Measurements from ENCODE around the gene TIGD6. TPM values are rescaled to one million over a fixed set of nuclear protein-coding genes. Genes with fewer than 3 reads are reported as not detected.
A peak's percentile ranks its signal among the peaks of the same experiment; 100 is the strongest.

Gene TIGD6
- total RNA-seq, 1 experiment from 2014 or later: 3.8 TPM

DNA sequence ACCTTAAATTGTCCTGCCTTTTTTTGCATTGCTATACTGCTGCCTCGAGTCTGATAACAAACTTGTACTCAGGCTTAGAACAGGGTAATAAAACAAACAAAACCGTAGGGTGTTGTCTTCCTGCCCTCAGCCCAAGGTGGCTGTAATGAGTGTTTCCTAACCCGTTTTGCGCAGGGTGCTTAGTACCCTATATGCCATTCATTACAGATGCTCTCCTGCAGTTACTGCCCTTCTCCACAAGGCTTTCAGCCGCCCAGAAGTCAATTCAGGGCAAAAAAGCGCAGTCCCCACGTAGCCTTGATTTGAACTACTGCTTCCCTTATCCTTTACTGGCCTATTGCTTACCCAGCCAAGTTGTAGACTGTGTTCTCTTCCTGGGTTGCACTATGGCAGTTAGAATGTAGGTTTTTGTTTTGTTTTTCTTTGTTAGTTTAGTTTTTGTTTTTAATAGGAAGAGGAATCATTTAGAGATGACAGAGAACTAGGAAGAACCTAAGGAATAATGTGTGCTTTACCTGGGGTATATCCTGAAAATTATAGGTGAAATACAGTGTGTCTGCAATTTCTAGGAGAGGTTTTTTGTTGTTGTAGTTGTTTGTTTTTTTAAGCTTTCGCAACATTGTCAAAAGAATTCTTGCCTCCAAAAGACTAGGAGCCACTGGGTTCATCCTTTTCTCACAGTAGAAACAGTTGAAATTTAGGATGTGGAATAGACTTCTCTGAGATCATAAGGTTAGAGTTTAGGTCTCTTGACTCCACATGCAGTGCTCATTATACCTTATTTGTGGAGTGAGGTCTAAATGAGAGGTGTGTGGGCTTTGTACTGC lies 1.4 kb upstream of the TIGD6 start:
- Histone ChIP-seq H3K9me3 (replicated peaks) (no peaks in the 10 kb centered on the region), H3K27ac (no peak overlapping the region), H3K27me3 (no peaks in the 10 kb centered on the region), H3K4me3 (peak overlapping the region; percentile 87), H3K4me1 (no peaks in the 10 kb centered on the region), H3K36me3 (peaks cover 18% of the 10 kb centered on the region)
- DNase-seq: peak; percentile 60 to 74

DNA sequence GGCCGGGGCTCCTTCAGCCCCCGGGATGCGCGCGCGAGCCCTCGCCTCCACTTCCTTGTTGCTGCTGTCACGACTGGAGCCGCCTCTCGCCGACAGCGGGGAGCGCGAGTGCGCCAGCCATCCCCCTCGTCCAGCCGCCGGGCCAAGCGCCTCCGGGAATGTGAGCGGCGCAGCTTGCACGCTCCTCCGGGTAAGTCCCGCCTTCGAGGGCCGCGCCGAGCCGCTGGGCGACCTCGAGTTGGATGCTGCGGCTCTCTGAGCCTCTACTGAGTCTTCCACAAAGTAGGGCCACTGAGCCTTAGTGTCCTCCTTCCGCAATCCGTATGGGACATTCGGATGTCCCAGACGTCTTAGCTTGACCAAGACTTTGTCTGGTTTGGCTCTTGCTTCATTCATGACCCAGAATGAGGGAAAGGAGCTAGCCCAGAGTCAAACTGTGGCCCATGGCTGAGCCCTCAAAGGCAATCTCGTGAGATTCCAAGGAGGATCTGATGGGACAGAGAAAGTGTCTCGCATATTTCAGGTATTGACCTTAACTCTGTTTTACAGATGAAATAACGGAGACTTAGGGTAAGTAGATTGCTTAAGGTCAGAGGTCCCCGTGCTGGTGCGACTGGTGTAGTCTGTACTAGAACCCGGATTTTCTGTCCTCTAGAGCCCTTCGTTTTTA lies 671 bp upstream of the TIGD6 start:
- Histone ChIP-seq H3K4me3 (peak overlapping the region; percentile 87), H3K4me1 (no peaks in the 10 kb centered on the region), H3K27ac (peak overlapping the region; percentile 73), H3K9me3 (replicated peaks) (no peaks in the 10 kb centered on the region), H3K27me3 (no peaks in the 10 kb centered on the region), H3K36me3 (peaks cover 13% of the 10 kb centered on the region)
- peak; percentile 23 to 34 for DNase-seq

DNA sequence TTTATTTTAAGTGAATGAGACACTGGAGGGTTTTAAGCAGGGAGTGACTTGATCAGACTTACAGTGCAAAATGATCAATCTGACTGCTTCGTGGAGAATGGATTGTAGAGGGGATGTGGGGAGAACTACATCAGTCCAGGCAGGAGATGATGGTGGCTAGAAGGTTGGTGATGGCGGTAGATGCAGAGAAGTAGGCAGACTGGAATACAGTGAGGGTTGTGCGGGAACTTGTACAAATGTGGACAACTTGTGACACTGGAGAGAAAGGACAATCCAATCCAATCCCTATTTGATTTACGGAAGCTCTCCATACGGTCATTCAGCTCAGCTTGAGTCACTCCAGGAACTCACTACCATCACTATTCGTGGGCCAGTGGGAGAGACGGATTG lies 593 bp downstream of the TIGD6 start:
- Histone ChIP-seq H3K36me3 (peaks cover 4% of the 10 kb centered on the region), H3K9me3 (replicated peaks) (no peaks in the 10 kb centered on the region), H3K27ac (peak overlapping the region; percentile 73), H3K27me3 (no peaks in the 10 kb centered on the region), H3K4me1 (no peaks in the 10 kb centered on the region), H3K4me3 (peak overlapping the region; percentile 87)
- no peak for DNase-seq

DNA sequence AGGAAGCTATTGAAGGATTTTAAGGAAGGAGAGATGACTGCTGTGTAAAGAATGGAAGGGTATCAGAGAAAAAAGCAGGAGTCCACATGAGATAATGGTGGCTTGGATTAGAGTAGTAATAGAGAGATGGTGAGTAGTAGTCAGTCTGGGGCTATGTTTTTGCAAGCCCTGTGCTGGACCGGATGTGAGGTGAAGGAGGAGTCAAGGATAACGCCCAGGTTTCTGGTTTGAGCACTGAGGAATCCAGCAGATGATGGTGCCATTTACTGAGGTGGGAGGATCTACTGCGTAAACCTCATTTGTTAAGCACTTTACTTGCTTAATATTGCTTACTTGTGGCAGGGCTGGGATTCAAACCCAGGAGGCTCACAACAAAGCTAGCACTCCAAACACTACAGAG lies 1.1 kb downstream of the TIGD6 start:
- Histone ChIP-seq H3K4me1 (no peaks in the 10 kb centered on the region), H3K4me3 (peak overlapping the region; percentile 87), H3K27me3 (no peaks in the 10 kb centered on the region), H3K36me3 (no peaks in the 10 kb centered on the region), H3K9me3 (replicated peaks) (no peaks in the 10 kb centered on the region), H3K27ac (no peak overlapping the region)
- DNase-seq: no peak

DNA sequence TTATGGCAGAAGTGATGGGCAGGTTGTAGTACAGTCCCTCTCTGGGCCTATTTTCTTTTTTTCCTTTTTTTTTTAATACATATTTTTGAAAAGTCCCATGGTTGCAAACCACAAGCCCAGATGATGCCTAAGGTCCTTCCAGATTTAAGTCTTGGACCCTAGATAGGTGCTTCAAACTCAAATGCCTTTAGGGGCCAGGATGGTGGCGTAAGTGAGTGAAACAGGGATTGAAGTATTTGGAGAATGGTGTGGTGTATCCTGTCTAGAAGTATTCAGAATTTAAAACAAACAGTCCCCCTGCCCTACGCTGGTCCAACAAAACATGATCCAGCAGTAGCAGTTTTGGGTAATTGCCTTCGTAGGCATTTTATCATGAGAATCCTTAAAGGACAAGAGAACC lies 2.2 kb downstream of the TIGD6 start:
- Histone ChIP-seq H3K4me3 (no peak overlapping the region), H3K4me1 (no peaks in the 10 kb centered on the region), H3K27me3 (no peaks in the 10 kb centered on the region), H3K36me3 (no peaks in the 10 kb centered on the region), H3K27ac (no peak overlapping the region), H3K9me3 (replicated peaks) (no peaks in the 10 kb centered on the region)
- no peak for DNase-seq

DNA sequence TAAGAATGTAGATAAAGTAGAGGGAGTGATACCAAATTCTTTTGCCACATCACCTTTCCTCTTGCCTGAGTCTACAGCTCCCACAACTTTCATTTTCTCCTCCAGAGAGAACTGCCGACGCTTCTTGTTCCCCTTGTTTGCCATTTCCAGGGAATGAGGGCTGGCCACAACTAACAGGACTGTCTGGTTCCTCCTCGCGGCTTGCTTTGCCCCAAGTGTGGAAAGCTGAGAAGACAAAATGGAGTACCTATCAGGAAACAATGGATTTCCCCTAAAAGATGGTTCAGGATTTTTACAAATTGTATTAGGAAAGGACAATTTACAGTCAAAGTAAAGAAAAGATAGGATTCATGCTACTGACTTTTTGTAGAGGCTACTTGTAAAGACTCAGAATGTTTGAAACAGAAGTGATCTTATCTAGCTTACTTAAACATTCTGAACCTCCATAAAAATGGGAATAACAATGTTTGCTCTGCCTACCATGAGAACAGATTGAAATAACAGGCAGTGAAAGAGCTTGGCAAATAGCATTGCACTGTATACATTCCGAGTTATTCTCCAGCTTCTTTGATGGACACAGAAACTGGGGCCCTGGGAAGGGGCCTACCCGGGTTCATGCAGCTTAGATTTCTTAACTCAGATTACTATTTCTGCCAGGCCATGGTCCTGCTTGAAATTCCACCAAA lies 4.1 kb downstream of the TIGD6 start:
- H3K36me3 ChIP-seq: no peaks in the 10 kb centered on the region
- H3K27me3 ChIP-seq: no peaks in the 10 kb centered on the region
- no peaks in the 10 kb centered on the region for H3K4me1 ChIP-seq
- DNase-seq: no peak
- no peaks in the 10 kb centered on the region for H3K9me3 ChIP-seq (replicated peaks)
- no peak overlapping the region for H3K27ac ChIP-seq
- H3K4me3 ChIP-seq: no peak overlapping the region

DNA sequence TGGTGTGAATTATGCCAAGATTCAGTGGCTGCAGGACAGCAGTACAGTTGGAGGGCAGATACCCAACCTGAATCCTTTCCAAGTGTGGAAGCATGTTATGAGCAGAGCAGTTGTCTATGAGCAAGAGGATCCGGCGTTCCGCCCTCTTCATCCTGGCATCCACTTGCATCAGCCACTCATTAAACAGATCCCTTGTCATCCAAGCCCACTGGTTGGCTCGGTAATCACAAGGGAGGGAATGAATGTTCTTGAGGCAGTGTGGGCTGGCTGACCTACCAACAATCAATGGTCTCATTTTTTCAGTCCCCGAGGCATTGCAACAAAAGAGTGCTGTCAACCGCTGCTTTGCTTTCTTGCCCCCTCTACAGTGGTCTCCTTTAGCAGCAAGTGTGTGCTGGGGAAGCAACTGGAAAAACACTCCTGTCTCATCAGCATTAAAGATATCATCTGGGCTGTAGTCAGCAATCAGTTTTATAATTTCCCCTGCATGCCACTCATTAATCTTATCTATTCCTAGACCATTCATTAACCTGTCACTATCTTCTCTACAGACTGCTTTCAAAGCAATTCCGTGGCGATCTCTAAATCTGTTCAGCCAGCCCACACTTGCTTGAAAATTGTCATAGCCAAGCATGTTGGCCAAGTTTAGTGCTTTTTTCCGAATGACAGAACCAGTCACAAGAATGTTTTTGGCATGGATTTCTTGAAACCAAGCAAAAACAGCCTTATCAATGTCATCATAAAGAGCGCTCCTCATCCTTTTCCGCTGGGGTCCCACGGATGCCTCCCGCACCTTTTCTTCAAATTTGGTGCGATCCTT lies 4.9 kb downstream of the TIGD6 start:
- Histone ChIP-seq H3K4me3 (no peak overlapping the region), H3K27me3 (no peaks in the 10 kb centered on the region), H3K4me1 (no peaks in the 10 kb centered on the region), H3K36me3 (no peaks in the 10 kb centered on the region), H3K27ac (no peak overlapping the region), H3K9me3 (replicated peaks) (no peaks in the 10 kb centered on the region)
- DNase-seq: no peak

DNA sequence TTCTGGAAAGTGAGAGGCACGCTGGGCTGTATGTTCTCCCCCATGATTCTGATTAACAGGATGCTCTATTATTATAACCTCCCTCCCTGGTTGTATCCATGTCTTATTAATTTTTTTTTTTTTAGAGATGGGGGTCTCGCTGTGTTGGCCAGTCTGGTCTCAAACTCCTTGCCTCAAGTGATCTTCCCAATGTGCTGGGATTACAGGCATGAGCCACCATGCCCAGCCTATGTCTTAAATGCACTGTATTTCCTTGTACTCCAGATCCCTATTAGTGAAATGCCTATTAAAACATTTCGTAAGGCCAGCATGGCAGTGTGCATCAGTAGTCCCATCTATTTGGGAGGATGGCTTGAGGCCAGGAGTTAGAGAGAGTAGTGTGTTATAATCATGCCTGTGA lies 7.0 kb downstream of the TIGD6 start:
- Histone ChIP-seq H3K4me1 (no peaks in the 10 kb centered on the region), H3K27ac (no peak overlapping the region), H3K27me3 (no peaks in the 10 kb centered on the region), H3K9me3 (replicated peaks) (no peaks in the 10 kb centered on the region), H3K36me3 (no peaks in the 10 kb centered on the region), H3K4me3 (no peak overlapping the region)
- DNase-seq: no peak

DNA sequence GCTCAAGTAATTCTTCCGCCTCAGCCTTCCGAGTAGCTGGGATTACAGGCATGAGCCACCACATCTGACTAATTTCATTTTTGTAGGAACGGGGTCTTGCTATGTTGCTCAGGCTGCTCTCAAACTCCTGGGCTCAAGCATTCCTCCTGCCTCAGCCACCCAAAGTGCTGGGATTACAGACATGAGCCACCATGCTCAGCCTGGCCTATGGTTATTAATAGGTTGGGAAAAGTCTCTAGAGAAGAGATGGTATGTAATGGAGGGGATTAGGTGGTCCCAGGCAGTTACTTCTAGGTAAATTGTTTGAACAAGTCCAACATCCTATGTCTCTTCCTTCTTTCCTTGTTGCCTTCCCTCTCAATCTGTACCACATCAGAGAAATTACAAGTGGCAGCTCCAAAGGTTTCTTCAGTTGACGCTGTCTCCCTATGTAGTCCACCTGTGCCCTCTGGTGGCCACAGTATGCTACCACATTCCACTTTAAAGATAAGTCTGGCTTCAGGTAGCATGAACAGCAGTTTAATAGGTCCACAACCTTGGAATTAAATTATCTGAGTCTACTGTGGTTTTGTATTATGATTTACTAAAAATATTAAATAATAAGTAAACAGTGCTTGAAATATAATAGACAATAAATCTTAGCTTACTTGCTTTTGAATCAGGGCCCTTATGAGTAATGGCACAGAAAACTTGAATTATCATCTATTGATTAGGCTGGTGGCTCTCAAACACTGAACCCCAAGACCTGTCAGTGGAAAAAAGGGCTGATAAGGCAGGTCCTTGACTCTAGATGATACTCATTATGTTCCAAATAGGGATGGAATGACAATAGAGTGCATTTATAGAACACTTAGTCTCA lies 9.7 kb downstream of the TIGD6 start:
- Histone ChIP-seq H3K27me3 (no peaks in the 10 kb centered on the region), H3K4me1 (no peaks in the 10 kb centered on the region), H3K27ac (no peak overlapping the region), H3K9me3 (replicated peaks) (no peaks in the 10 kb centered on the region), H3K4me3 (no peak overlapping the region), H3K36me3 (no peaks in the 10 kb centered on the region; the same call in 1 of the 2 replicates)
- peak; percentile 65 to 89 for DNase-seq

DNA sequence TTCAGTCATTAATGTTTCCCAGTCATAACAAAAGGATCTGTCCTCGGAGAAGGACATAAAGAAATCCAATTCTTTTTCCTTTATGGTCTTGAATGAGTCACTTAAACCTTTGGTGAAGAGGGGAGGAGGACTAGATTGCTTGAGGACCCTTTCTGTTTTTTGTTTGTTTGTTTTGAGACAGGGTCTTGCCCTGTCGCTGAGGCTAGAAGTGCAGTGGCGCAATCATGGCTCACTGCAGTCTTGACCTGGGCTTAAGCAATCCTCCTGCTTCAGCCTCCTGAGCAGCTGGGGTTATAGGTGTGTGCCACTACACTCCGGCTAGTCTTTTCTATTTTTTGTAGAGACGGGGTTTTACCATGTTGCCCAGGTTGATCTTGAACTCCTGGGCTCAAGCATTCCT lies 12.3 kb downstream of the TIGD6 start:
- H3K36me3 ChIP-seq: peaks cover 2% of the 10 kb centered on the region; the same call in 1 of the 2 replicates
- no peaks in the 10 kb centered on the region for H3K4me1 ChIP-seq
- no peak overlapping the region for H3K4me3 ChIP-seq
- H3K27ac ChIP-seq: no peak overlapping the region
- no peaks in the 10 kb centered on the region for H3K27me3 ChIP-seq
- DNase-seq: no peak
- H3K9me3 ChIP-seq (replicated peaks): no peaks in the 10 kb centered on the region

DNA sequence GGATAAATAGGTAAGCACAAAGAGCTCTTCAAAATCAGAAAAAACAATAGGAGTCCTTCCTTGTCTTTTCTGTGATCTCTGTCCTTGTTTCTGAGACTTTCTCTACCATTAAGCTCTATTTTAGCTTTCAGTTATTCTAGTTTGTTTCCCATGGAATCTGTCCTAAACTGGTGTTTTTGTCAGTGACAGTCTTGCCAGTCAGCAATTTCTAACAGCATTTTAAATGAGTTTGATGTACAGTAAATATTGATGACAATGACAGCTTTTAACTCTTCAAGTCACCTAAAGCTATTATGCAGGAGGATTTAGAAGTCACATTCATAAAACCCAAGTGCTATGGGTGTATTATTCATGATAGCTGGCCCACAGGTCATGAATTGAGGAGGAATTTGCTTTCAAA lies 17.9 kb downstream of the TIGD6 start:
- Histone ChIP-seq H3K9me3 (replicated peaks) (no peaks in the 10 kb centered on the region), H3K4me1 (no peaks in the 10 kb centered on the region), H3K4me3 (no peak overlapping the region), H3K27ac (no peak overlapping the region), H3K27me3 (no peaks in the 10 kb centered on the region), H3K36me3 (peaks cover 31% of the 10 kb centered on the region)
- DNase-seq: no peak

DNA sequence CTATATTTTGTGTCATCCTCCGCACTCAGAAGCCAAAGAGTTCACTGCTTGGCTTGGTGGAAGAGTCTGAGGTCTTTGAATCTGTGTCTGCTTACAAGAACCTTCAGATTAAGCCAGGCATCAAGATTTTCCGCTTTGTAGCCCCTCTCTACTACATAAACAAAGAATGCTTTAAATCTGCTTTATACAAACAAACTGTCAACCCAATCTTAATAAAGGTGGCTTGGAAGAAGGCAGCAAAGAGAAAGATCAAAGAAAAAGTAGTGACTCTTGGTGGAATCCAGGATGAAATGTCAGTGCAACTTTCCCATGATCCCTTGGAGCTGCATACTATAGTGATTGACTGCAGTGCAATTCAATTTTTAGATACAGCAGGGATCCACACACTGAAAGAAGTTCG lies 19.2 kb downstream of the TIGD6 start:
- no peak for DNase-seq
- Histone ChIP-seq H3K27ac (no peak overlapping the region), H3K9me3 (replicated peaks) (no peaks in the 10 kb centered on the region), H3K27me3 (no peaks in the 10 kb centered on the region), H3K36me3 (peaks cover 34% of the 10 kb centered on the region), H3K4me1 (no peaks in the 10 kb centered on the region), H3K4me3 (no peak overlapping the region)

DNA sequence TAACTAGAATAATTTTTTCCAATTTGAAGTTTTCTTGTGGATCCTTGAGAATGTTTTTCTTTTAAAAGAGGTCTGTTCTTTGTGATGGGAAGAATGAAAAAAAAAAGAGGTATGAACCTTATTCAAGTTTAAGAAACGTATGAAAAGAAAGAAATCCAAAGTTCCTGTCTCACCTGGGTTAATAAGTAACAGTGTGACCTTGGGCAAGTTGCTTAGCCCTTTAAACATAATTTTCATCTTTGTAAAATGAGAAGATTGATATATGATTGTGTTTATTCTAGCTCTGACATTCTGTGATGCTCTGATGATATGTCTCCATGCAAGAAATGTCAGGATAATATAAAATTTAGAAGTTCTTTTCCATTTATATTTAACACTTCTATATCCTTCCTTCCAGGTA lies 20.6 kb downstream of the TIGD6 start:
- no peaks in the 10 kb centered on the region for H3K4me1 ChIP-seq
- H3K27ac ChIP-seq: no peak overlapping the region
- H3K9me3 ChIP-seq (replicated peaks): no peaks in the 10 kb centered on the region
- DNase-seq: no peak
- H3K27me3 ChIP-seq: no peaks in the 10 kb centered on the region
- H3K36me3 ChIP-seq: peaks cover 34% of the 10 kb centered on the region
- H3K4me3 ChIP-seq: no peak overlapping the region

DNA sequence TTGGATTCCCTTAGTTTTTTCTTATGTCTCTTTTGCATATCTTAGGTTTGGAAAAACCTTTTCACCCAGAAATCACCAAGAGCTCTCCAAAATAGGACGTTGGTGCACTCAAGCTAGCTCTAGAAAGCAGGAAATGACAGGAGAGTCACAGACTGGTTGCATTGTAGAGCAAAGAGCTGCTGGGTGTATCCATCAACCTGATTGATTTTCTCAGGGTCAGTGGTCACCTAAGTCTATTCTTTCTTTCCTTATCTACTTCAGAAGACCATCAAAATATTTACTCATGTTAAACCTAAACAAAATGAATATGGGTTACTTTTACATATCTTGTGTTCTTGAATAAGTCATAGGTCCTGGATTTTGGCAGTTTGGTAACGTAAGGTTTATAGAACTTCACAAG lies 25.0 kb downstream of the TIGD6 start:
- DNase-seq: no peak
- H3K36me3 ChIP-seq: peaks cover 24% of the 10 kb centered on the region
- no peak overlapping the region for H3K4me3 ChIP-seq
- H3K9me3 ChIP-seq (replicated peaks): no peaks in the 10 kb centered on the region
- H3K27me3 ChIP-seq: no peaks in the 10 kb centered on the region
- no peak overlapping the region for H3K27ac ChIP-seq
- H3K4me1 ChIP-seq: no peaks in the 10 kb centered on the region

All from SJCRH30 (cell line).